ENCODE measurements around the gene PRAC2.

Gene PRAC2

DNA sequence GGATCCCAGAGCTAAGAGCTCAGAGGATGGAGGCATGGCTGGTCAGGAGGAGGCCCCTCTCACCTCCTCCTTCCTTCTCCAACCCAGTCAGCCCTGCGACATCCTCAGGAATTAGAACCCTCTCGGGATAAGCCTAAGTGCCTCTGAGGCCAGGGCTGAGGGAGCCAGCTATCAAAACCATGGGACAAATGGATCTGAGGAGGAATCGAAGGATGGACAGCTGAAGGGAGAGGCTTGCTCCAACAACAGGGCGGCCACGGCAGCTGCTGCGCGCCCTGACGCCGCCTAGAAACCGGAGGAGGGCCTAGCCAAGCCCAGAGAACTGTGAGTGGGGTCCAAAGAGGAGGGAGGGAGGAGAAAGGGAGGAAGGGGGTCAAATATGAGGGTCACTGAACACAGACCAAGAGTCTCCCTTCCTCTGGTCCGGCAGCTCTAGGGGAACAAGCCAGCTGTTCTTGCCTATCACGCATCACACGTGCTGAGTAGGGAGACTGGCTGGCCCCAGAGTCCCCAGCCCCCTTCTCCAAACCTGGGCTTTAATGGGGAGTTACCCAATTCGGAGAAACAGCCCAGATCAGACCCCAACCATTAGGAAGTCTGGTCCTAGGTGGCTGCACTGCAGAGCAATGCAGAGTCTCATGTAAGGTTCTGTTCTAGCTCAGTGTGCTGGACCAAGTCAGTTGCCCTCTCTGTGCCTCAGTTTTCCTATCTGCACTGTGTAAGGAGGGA, 11.5 kb downstream of the PRAC2 start:
- DNase-seq: no peak

GRCh38 chr17:48735062-48735351, 12.0 kb downstream of the PRAC2 start:
- no peak for DNase-seq

GRCh38 chr17:48737330-48738043, 14.5 kb downstream of the PRAC2 start:
- DNase-seq: no peak

DNA sequence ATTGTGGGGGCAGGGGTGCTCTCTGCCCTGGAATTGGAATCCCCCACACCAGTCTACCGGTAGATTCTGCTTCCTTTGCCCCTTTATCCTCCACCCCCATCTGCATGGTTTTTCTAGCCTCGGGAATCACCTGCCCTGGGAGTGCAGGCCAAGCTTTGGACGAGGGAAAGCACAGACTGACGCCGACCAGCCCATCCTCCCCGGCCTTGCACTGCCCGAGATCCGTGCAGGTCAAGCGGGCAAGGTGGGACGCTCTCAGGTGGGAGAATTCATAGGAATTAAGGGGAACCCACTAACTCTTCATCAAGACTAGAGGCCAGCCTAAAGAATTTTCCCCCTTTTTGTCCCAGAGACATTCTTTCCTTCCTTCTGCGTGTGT, 15.4 kb downstream of the PRAC2 start:
- DNase-seq: no peak

DNA sequence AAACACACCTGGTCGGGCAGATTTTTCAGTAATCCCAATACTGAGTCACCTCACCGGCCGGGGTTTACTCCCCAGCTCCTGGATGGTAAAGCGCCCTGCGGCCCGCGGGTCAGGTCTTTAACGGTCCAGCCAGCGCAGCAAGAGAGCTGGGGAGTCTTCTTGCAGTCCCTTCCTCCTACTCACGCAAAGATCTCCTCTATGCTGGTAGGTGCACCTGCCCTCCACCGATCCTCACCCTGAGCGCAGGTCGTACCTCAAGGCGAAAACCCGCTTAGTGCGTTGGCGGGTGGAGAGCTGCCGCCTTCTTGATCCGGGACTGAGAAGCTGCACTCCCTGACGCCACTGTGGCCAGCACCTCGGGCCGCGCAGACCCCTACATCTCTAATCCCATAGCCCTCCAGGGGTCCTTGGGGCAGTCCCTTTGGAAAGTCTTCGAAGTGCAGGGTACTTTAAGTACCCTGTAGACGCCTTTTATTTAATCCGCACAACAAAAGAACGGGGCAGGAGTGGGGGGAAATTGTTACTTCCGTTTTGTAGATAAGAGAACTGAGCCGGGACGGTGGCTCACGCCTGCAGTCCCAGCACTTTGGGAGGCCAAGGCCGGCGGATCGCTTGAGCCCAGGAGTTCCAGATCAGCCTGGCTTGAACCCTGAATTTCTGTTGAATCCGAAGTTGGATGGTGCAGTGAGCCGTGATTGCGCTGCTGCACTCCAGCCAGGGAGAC, 16.0 kb downstream of the PRAC2 start:
- DNase-seq: no peak

DNA sequence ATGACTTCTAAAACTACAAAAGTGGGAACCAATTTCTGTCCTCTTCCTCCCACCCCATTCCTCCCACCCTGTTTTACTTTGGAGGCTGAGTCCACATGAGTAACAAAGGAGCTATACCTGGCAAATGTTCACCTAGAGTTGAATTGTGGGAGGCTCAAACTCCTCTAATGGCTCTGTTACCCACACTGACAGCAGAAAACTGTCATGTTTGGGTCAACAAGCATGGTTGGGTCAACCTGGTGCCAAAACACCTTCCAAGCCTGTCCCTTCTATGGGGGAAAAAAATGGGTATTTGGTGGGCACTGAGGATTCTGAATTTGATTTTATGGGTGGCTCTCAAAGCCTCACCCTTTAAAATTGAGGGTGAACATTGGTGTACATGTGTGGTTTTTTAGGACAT, 17.6 kb downstream of the PRAC2 start:
- no peak for DNase-seq

- no peak for DNase-seq
Observed at GRCh38 chr17:48745381-48746275, 22.6 kb downstream of the PRAC2 start.

DNA sequence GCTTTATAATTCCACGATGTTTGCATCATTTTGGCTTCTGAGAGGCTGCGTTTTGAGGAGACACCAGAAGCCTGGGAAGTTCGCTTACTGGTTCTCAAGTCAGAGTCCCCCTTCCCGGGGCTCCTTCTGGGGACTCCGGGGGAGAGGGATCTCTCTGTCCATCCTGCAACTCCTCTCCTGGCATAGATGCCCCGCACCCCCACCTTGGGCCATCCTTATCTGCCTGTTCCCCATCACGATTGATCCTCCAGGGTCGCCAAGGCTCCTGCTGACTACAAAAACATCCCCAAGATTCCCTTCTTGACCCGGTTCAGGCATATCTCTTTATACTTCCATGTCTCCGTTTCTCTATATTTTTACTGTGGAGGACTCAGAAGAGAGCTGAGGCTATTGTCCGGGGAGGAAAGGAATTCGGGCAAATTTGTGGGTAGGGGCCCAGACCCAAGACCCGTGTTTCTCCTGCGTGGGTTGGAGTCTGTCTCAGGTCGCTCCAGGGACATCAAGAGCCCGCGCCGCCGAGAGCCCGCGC, 24.0 kb downstream of the PRAC2 start:
- DNase-seq: no peak

GRCh38 chr17:48747445-48748363, 24.7 kb downstream of the PRAC2 start:
- no peak for DNase-seq

DNA sequence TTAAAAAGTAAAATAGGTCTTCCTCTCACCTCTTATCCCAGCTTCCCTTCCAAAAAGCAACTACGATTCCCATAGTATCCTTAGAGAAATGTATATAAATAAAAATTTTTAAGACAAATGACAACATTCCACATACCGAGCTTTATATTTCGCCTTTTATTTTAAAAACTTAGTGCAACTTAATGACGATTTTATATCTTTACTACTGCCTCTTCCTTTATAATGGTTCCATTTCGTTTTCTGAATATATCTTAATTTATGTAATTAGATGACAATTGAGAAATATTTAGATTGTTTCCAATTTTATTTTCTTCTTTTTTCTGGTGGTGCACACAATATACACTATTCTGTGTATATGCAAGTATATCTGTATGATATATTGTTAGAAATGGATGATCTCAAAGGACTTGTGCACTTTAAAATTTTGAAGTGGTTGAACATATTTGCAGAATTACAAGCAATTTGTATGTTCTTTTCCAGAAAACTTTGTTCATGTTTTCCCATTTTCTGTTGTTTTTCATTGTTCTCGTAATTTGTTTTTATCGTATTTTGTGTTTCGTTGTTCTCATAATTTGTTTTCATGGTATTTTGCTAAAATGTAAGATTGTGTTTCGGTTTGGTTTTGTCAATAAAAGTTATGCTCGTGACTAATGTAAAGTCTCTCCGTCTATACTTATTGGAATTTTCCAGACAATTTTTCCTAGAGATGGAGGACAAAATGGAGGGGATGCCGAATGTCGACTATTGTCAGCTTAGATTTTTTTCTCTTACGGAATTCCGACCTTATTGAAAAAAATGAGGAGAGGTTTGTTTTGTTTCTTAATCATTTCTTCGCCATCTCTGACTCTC, 26.0 kb downstream of the PRAC2 start:
- DNase-seq: no peak

GRCh38 chr17:48749621-48750553, 26.9 kb downstream of the PRAC2 start:
- DNase-seq: no peak

DNA sequence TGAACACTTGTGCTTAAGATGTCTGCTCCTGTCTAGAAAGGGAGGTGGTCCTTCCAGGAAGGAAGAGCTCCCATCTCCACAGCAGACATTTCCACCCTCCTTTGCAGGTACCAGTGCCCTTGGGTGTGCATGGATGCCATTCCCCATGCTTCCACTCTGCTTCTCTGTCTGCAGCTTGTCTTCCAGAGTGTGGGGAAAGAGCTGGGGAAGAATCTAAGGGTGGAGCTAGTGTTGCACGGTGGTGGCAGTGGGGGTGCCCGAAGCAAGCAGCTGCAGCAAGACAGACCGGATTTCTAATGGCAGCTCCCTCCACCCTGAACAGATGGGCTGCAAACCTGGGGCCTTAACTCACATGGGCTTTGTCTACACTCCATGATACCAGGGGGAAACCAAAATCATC, 28.2 kb downstream of the PRAC2 start:
- no peak for DNase-seq

DNA sequence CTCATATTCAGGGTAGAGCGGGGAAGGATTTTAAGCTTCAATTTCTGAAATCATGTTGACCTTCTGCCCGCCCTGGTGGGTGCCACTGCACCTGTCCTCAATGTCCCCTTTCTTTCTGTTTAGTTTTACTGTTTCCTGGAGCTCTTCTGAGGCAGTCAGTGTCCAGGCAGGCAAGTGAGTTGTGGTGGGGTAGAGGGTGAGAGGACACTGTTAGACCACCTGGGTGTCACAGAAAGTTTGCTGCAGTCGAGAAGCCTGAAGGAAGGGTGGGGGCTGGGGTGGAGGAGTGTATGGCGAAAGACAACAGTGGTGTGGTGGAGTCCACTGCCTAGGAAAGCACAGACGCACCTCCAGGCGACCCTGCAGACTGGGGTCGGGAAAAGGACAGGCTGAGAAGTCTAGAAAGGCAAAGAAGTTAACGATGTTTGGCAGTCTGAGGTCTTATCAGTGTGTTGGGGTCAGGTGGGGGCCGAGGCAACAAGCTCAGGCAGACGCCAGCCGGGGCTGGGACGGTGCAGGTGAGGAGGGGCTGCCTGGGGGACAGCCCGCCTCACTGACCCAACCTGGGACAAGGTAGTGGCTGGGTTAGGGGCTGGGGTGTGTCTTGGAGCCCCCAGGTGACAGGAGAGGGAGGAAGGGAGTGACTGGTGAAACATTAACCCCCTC, 28.9 kb downstream of the PRAC2 start:
- no peak for DNase-seq

DNA sequence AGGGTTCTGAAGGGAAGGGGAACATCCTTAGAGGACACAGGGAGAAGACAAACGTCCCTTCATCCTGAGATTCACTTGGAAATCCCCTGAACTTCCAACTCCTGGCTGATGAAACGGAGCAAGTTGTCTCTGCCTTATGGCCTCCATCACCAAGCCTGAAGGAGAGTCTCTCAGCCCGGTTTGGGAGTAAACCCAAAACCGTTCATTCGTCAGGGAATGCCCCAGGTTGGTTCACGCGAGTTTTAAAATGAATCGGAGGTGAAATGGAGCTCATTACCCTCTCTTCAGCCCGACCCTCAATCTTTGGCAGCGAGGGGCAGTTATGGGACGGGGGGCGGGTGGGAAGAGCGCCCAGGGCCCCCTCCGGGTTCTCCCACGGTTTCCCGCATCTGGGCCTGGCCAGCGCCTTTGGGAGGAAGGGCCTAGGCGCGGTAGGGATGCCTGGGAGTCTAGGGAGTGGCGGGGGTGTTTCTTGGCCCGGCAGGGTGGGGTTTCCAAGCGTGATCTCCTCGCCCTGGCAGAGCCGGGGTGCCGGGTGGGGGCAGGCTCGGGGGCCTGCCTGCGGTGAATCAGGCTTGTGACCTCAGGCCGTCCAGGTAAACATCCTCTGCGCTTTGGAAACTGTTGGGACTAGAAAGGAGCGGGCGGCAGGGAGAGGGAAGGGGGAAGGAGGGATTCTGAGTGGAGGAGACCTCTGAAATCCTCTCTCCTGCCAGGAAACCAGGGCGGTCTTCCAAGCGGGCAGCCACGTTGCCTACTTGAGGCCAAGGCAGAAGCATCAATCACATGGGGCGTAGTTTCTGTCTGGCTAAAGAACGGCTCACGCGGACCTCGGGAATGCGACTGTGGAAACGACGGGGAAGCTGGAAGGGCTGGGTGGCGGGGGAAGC, 29.7 kb downstream of the PRAC2 start:
- no peak for DNase-seq

DNA sequence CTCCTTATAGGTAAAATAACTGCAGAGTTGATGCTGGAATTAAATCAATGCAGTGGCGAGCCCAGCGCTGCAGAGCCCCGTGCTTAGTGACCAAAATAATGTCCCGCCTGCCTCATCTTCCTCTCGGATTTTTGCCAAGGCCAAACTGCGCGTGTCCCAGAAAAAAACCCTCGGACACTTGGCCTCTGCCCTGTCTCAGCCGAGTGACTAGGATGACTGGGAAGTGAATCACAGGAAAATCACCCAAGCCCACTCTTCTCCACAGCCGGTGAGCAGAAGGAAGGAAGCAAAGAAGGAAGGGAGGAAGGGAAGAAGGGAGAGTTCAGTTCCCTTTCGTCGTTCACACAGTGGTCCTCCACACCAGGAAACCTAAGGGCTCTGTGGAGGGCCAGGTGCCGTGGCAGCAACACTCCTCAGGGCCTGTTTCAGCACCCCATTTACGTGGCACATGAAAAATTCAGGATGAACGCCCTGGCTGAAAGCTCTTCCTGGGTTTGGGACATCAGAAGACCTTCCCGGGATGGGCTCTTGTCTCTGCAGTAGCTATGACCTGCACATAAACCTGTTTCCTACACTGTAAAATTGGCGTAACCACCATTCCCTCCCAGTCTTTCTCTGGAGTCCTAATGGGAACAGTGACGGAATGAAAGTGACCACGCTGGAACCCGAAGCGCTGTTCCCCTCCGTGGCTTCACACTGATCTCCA, 31.0 kb downstream of the PRAC2 start:
- DNase-seq: no peak

DNA sequence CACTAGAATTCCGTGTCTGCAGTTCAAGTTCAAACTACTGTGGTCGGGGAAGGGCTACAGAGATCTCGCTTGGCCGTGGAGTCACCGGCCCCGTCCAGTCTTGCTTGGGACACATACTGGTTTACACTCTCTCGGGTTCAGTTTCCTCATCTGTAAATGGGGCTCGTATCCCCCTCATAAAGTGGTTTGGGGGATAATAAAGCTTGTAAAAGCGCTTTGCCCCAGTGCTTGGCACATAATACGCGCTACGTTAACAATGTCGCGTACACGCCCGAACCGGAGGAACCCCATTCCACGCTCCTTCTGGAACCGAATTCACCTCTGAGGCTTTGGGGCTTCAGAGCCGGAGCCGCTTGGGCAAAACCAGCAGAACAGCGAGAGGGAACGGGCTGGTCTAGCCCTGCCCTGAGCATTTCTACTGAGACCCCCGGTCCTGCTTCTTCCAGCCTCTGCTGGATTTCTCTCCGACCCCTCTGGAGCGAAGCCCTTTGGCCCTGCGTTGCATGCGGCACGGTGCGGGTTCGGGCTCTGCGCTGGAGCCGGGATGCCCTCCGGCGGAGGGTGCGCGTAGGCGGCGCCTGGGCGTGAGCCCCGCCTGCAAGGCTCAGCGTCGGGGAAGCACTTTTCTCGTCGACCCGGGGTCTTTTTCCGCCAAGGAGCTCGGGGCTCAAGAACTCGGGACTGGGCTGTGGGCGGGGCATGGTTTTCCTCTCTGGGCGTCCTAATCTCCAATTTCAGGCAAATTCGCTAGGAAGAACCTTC, 31.7 kb downstream of the PRAC2 start:
- no peak for DNase-seq

- DNase-seq: no peak
Observed at GRCh38 chr17:48755356-48755755, 32.4 kb downstream of the PRAC2 start.
